ENCODE measurements around the gene NLRP4.

Gene NLRP4

GRCh38 chr19:55857149-55857548 lies 20.8 kb downstream of the NLRP4 start:
- H3K27ac ChIP-seq = no peak overlapping the region
- TF ChIP-seq, protein P1, sequence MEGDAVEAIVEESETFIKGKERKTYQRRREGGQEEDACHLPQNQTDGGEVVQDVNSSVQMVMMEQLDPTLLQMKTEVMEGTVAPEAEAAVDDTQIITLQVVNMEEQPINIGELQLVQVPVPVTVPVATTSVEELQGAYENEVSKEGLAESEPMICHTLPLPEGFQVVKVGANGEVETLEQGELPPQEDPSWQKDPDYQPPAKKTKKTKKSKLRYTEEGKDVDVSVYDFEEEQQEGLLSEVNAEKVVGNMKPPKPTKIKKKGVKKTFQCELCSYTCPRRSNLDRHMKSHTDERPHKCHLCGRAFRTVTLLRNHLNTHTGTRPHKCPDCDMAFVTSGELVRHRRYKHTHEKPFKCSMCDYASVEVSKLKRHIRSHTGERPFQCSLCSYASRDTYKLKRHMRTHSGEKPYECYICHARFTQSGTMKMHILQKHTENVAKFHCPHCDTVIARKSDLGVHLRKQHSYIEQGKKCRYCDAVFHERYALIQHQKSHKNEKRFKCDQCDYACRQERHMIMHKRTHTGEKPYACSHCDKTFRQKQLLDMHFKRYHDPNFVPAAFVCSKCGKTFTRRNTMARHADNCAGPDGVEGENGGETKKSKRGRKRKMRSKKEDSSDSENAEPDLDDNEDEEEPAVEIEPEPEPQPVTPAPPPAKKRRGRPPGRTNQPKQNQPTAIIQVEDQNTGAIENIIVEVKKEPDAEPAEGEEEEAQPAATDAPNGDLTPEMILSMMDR (conservative IDR thresholded peaks at IDR 0.05) = no peak

- H3K27ac ChIP-seq = no peak overlapping the region
- TF ChIP-seq, protein P1 (conservative IDR thresholded peaks at IDR 0.05) = no peak
Measured at GRCh38 chr19:55857974-55858373, 21.6 kb downstream of the NLRP4 start.

DNA sequence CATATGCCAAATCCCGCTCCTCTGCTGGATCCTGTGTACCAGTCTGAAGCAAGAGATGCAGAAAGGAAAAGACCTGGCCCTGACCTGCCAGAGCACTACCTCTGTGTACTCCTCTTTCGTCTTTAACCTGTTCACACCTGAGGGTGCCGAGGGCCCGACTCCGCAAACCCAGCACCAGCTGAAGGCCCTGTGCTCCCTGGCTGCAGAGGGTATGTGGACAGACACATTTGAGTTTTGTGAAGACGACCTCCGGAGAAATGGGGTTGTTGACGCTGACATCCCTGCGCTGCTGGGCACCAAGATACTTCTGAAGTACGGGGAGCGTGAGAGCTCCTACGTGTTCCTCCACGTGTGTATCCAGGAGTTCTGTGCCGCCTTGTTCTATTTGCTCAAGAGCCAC lies 22.1 kb downstream of the NLRP4 start:
- TF ChIP-seq, protein P1 (conservative IDR thresholded peaks at IDR 0.05) = no peak
- H3K27ac ChIP-seq = no peak overlapping the region

- TF ChIP-seq, protein P1 (conservative IDR thresholded peaks at IDR 0.05) = no peak
- H3K27ac ChIP-seq = no peak overlapping the region
Measured at GRCh38 chr19:55858969-55859368, 22.6 kb downstream of the NLRP4 start.

DNA sequence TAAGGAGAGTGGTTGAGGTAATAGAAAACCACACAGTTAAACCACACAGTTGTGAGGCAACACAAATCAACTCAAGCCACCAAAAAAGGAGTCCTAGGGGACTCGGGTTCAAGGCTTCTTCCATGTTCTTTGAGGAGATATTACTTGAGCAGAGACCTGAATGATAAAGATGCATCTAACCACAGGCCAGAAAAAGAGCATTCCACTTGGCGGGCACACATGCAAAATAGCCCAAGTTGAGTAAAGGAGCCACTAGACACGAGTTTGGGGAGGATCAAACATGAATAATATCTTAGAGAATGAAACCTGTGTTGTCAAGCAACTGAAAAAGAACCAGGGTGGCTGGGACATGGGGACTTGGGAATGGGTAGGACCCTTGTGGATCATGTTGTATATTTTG lies 30.2 kb downstream of the NLRP4 start:
- TF ChIP-seq, protein P1 (conservative IDR thresholded peaks at IDR 0.05) = no peak
- H3K27ac ChIP-seq = no peak overlapping the region

DNA sequence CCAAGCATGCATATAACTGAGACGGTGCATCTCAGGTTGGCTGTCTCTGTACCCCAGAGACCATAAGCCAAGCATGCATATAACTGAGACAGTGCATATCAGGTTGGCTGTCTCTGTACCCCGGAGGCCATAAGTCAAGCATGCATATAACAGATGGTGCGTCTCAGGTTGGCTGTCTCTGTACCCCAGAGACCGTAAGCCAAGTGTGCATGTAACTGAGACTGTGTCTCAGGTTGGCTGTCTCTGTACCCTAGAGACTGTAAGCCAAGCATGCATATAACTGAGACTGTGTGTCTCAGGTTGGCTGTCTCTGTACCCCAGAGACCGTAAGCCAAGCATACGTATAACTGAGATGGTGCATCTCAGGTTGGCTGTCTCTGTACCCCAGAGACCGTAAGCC lies 30.8 kb downstream of the NLRP4 start:
- H3K27ac ChIP-seq = no peak overlapping the region
- TF ChIP-seq, protein P1 (conservative IDR thresholded peaks at IDR 0.05) = no peak

GRCh38 chr19:55870736-55871135 lies 34.4 kb downstream of the NLRP4 start:
- no peak overlapping the region for H3K27ac ChIP-seq
- TF ChIP-seq, protein P1 (conservative IDR thresholded peaks at IDR 0.05) = no peak

DNA sequence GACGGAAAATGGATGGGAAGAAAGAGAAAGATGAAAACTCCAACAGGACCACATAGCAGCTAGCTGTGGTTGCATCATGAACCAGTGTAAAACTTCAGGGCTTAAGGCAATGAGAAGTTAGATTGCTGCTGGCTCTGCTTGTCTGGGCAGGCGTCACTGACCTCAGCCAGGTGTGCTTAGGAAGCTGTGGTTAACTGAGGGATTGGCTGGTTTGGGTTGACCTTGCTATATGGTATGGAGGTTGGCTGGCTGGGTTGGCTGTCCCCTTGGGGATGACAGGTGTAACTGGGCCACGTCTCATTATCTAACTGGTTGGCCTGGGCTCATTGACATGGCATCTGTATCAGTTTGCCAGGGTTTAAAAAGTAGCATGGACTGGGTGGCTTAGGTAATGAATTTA lies 40.9 kb downstream of the NLRP4 start:
- H3K27ac ChIP-seq = no peak overlapping the region
- TF ChIP-seq, protein P1 (conservative IDR thresholded peaks at IDR 0.05) = no peak

Measured in VCaP (cell line).